Hepatocyte (in vitro differentiated cells): Measurements from ENCODE around the gene ZBTB7C. TPM values are rescaled to one million over a fixed set of nuclear protein-coding genes. Genes with fewer than 3 reads are reported as not detected.

Source experiments
- DNase-seq: peaks from one replicate; pipeline ENCODE4 v3.0.0-alpha.2; 2016; ENCODE audit warnings: low spot score
- H2AFZ ChIP-seq: fragments of 200-600 bp; sonication (generic); 2 replicates; pipeline ENCODE4 v1.6.0; 2016; ENCODE audit warnings: antibody characterized with exemption, mild to moderate bottlenecking
- H3K27ac ChIP-seq: fragments of 200-600 bp; sonication (generic); 2 replicates; pipeline ENCODE4 v1.5.1; 2016; ENCODE audit warnings: mild to moderate bottlenecking
- H3K27me3 ChIP-seq: fragments of 200-600 bp; sonication (generic); 2 replicates; pipeline ENCODE4 v1.6.1; 2016
- H3K36me3 ChIP-seq: fragments of 200-600 bp; sonication (generic); replicated peaks from 2 replicates; pipeline ENCODE4 v1.5.1; 2016; ENCODE audit warnings: low read depth; ENCODE audit not compliant: insufficient read depth
- H3K4me1 ChIP-seq: fragments of 200-600 bp; sonication (generic); 2 replicates; pipeline ENCODE4 v1.5.1; 2016; ENCODE audit warnings: mild to moderate bottlenecking, moderate library complexity; ENCODE audit not compliant: insufficient read depth
- H3K4me2 ChIP-seq: fragments of 200-600 bp; sonication (generic); 2 replicates; pipeline ENCODE4 v1.6.0; 2016
- H3K4me3 ChIP-seq: fragments of 200-600 bp; sonication (generic); 2 replicates; pipeline ENCODE4 v1.5.1; 2016; ENCODE audit warnings: mild to moderate bottlenecking
- H3K79me2 ChIP-seq: fragments of 200-600 bp; sonication (generic); 2 replicates; pipeline ENCODE4 v1.6.0; 2017; ENCODE audit warnings: mild to moderate bottlenecking
- H3K9me2 ChIP-seq: fragments of 200-600 bp; sonication (generic); replicated peaks from 2 replicates; pipeline ENCODE4 v1.6.0; 2017; ENCODE audit warnings: mild to moderate bottlenecking; ENCODE audit not compliant: insufficient read depth
- H3K9me3 ChIP-seq: fragments of 200-600 bp; sonication (generic); 2 replicates; pipeline ENCODE4 v1.5.1; 2016; ENCODE audit warnings: low read depth, mild to moderate bottlenecking
- H4K20me1 ChIP-seq: fragments of 200-600 bp; sonication (generic); 2 replicates; pipeline ENCODE4 v1.6.0; 2016; ENCODE audit warnings: mild to moderate bottlenecking; ENCODE audit not compliant: insufficient read depth, poor library complexity, severe bottlenecking
- CTCF ChIP-seq: fragments of 200-600 bp; sonication (generic); IDR thresholded peaks from 2 replicates; pipeline ENCODE4 v1.5.1; 2016; ENCODE audit warnings: antibody characterized with exemption, mild to moderate bottlenecking; ENCODE audit not compliant: poor library complexity
- EZH2 ChIP-seq: fragments of 200-600 bp; sonication (generic); IDR thresholded peaks from 2 replicates; pipeline ENCODE4 v1.6.1; 2016; ENCODE audit warnings: antibody characterized with exemption, mild to moderate bottlenecking, borderline replicate concordance
- EZH2phosphoT487 ChIP-seq: fragments of 200-600 bp; sonication (generic); IDR thresholded peaks from one replicate; pipeline ENCODE4 v1.6.1; 2018; ENCODE audit warnings: antibody characterized with exemption, mild to moderate bottlenecking, low read depth, moderate library complexity; ENCODE audit not compliant: unreplicated experiment, severe bottlenecking
- WGBS: methylation state at CpG from one replicate; pipeline ENCODE4 v1.1.6; 2016; ENCODE audit warnings: low lambda C conversion rate; ENCODE audit errors: missing lambda C conversion rate; 5-methylcytosine and 5-hydroxymethylcytosine counted together
- polyA plus RNA-seq: library from polyadenylated mRNA; unstranded; fragments of >200 nt; fragmentation: Nextera tagmentation; extraction: Ambion mirVana; gene quantifications from 2 replicates; pipeline ENCODE4 v1.2.1, GENCODE V29; 2016
- total RNA-seq: library from RNA; depleted of rRNA; stranded (reverse); fragments of >200 nt; gene quantifications from 2 replicates; pipeline ENCODE4 v1.2.3, GENCODE V29; 2014

The ZBTB7C gene
- total and polyA plus RNA-seq, 2 experiments from 2014 or later: 0.70 to 1.0 TPM

GRCh38 chr18:48135436-48135966, 273.7 kb downstream of the ZBTB7C start:
- peak overlapping the region; percentile 61 for H3K4me3 ChIP-seq
- DNase-seq: no peak
- TF ChIP-seq CTCF (no peak), EZH2 (no peak), EZH2phosphoT487 (no peak)
- no peaks in the 10 kb centered on the region for H3K9me2 ChIP-seq
- peaks cover 43% of the 10 kb centered on the region for H3K27me3 ChIP-seq
- 12% methylated on average over 14 of the region's 14 CpGs for WGBS
- no peaks in the 10 kb centered on the region for H3K9me3 ChIP-seq
- no peaks in the 10 kb centered on the region for H3K79me2 ChIP-seq
- H4K20me1 ChIP-seq: no peaks in the 10 kb centered on the region
- peak overlapping the region; percentile 100 for H3K4me2 ChIP-seq
- no peak overlapping the region for H3K27ac ChIP-seq
- no peaks in the 10 kb centered on the region for H3K36me3 ChIP-seq
- H2AFZ ChIP-seq: peak overlapping the region; percentile 71
- H3K4me1 ChIP-seq: peaks cover 18% of the 10 kb centered on the region

GRCh38 chr18:48134609-48135008, 274.6 kb downstream of the ZBTB7C start:
- Histone ChIP-seq H4K20me1 (no peaks in the 10 kb centered on the region), H3K9me3 (no peaks in the 10 kb centered on the region), H3K4me1 (peaks cover 10% of the 10 kb centered on the region), H3K27me3 (peaks cover 43% of the 10 kb centered on the region), H3K27ac (no peak overlapping the region), H2AFZ (no peak overlapping the region), H3K9me2 (no peaks in the 10 kb centered on the region), H3K79me2 (no peaks in the 10 kb centered on the region), H3K4me3 (no peak overlapping the region), H3K4me2 (no peak overlapping the region), H3K36me3 (no peaks in the 10 kb centered on the region)
- TF ChIP-seq EZH2phosphoT487 (no peak), EZH2 (no peak), CTCF (no peak)
- DNase-seq: no peak
- 91% methylated on average over 5 of the region's 5 CpGs for WGBS

DNA sequence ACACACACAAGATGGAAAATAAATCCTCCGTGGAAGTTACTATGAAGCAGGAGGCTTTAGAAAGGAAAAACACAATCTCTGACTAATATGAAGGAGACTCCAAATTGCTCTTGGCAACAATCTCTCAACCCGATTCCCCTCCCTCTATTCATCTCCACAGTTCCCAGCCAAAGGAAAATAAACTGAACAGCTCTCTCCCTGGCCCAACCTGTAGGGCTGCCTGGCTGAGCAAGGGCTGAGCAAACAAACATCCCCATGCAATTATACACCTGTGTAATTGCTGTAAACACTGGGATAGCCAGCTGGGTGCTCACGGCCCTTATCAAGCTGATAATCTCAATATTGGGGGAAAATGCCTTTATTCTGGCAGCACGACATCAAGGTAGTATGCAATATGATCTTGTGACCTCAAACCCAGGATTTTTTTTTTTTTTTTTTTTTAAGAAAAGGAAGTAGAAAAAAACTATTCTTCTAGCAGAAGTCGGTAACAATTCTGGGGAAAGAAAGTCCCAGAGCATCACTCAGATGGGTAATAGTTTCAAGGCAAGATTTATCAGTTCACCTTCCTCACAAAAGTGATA, 275.4 kb downstream of the ZBTB7C start:
- 25% methylated on average over 5 of the region's 5 CpGs for WGBS
- H4K20me1 ChIP-seq: no peaks in the 10 kb centered on the region
- DNase-seq: peak; percentile 55
- no peak overlapping the region for H2AFZ ChIP-seq
- no peaks in the 10 kb centered on the region for H3K9me3 ChIP-seq
- no peak overlapping the region for H3K4me2 ChIP-seq
- no peak for TF ChIP-seq EZH2
- no peak for TF ChIP-seq CTCF
- TF ChIP-seq EZH2phosphoT487: no peak
- H3K9me2 ChIP-seq: no peaks in the 10 kb centered on the region
- H3K27me3 ChIP-seq: peaks cover 41% of the 10 kb centered on the region
- peaks cover 8% of the 10 kb centered on the region for H3K4me1 ChIP-seq
- H3K27ac ChIP-seq: no peak overlapping the region
- no peaks in the 10 kb centered on the region for H3K79me2 ChIP-seq
- H3K4me3 ChIP-seq: no peak overlapping the region
- H3K36me3 ChIP-seq: no peaks in the 10 kb centered on the region
